ENCODE measurements around the gene CDC16. TPM values are rescaled to one million over a fixed set of nuclear protein-coding genes. Genes with fewer than 3 reads are reported as not detected.

CDC16 gene
- total RNA-seq, 1 donor from 2014 or later: 54.2 TPM

DNA sequence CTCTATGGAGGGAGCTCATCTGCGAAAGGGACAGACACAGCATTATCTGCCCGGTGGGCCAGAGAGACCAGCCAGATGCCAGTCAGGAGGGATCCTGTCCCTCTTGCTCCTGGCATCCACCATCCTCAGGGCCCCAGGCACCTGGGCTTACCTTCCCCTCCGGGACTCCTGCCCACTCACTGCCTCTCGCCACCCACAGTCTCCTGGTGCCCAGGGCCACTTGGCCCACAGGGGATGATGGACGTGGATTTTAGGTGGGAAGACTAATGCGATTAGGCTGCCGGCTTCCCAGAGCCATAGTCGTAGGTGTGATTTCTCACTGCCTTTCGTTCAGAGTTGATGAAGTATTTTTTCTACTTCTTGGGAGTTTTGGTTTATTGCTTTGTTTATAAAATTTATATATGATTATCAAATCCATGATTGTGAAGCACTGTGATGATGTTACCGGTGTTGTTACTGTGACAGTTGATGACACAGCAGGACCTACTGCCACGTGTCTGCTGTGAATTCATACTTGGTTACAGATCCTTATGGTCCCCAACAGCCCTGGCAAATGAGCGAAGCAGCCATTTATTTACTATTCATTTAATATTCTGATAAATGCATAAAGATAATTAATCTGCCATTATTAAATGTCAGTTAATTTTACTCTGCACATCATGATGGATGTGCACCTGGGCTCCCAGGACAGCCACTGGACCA is 65.1 kb downstream of the CDC16 start:
- DNase-seq (ENCODE audit: low spot score): no peak

DNA sequence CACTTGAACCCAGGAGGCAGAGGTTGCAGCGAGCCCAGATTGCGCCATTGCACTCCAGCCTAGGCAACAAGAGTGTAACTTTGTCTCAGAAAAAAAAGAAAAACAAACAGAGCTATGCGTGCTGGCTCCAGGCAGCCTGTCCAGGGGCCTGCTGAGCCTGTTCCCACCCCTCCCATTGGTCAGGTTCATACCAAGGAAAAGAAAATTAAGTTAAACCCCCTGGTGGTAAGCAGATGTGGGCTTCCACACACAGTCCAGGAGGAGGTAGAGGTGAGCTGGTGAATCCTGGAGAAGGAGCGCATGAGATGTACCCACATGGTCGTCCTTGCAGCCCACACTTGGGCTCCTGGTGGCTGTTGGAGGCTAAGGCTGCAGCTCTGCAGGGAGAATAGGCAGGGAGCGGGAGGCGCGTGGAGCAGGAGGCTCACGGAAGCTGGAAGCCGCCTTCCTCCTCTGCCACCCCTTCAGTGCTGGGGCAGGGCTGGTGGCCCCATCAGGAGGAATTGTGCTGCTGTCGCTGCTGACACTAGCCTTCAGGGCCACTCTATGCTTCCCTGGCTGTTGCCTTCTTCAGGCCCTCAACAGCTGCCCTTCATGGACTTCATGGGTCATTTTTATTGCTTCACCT is 69.1 kb downstream of the CDC16 start:
- no peak for DNase-seq (ENCODE audit: low spot score)

GRCh38 chr13:114304346-114305034 is 69.8 kb downstream of the CDC16 start:
- no peak for DNase-seq (ENCODE audit: low spot score)

DNA sequence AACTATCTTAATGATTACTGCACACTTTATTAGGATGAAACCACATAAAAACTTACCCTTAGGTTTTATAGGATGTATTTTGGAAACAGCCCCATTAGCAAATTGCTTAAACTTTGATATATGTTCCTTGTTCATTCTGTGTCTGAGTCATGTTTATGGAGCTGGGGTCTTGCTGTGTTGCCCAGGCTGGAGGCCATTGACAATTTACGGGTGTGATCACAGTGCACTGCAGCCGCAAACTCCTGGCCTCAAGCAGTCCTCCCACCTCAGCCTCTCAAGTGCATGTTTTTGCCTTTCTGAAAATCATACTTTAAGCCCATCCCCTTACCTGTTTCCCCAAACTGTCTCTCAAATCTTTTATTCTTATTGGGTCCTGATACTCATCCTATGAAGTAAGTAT is 74.4 kb downstream of the CDC16 start:
- DNase-seq (ENCODE audit: low spot score): no peak

DNA sequence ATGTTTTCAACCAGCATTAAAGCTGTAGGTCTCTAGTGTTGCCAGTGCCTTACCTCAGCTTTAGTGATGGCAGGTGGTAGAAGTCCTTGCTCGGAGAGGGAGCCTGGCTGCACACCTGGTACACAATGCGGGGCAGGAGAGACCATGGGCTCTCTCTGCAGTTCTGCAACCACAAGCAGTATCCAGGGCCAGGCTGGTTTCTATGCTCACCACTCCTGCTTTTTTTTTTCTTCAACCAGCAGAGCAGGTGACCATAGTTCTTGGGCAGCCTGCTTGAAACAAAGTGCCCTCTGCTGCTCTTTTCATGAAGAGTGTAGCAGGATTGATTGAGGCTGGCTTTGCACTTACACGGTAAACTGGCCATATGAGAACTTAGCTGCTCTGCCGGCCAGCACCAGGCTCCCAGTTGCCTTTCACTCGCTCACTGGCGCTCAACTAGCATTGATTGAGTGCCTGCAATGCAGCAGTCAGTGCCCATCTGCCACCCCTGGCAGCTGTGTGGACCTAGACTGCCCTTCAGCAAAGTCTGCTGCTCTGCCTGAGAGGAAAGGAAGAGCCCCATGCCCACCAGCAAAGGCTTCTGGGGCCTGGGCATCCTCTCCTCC is 75.2 kb downstream of the CDC16 start:
- DNase-seq (ENCODE audit: low spot score): no peak

- DNase-seq (ENCODE audit: low spot score): no peak
These were observed 76.3 kb downstream of the CDC16 start for GRCh38 chr13:114310956-114311355.

GRCh38 chr13:114311387-114311786 is 76.7 kb downstream of the CDC16 start:
- no peak for DNase-seq (ENCODE audit: low spot score)

- DNase-seq (ENCODE audit: low spot score): no peak
These were observed 77.2 kb downstream of the CDC16 start for GRCh38 chr13:114311908-114312307.

DNA sequence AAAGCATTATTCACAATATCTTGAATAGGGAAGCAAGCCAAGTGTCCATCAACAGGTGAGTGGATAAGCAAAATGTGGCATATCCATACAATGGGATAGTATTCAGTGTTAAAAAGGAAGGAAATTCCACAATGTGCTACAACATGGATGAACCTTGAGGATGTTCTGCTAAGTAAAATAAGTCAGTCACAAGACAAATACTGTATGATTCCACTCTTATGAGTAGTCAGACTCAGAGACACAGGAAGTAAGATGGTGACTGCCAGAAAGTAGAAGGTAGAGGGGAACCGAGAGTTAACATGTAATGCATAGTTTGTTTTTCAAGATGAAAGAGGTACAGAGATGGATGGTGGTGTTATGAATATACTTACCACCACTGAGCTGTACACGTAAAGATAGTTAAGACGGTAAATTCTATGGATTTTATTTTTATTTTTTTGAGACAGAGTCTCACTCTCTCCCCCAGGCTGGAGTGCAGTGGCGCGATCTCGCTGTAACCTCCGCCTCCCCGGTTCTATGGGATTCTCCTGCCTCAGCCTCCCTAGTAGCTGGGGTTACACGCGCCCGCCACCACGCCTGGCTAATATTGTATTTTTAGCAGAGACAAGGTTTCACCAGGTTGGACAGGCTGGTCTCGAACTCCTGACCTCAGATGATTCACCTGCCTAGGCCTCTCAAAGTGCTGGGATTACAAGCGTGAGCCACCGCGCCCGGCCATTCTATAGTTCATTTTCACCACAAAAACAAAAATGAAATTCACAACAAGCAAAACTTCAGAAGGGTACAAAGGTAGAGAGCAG is 78.6 kb downstream of the CDC16 start:
- no peak for DNase-seq (ENCODE audit: low spot score)

GRCh38 chr13:114314074-114314912 is 79.6 kb downstream of the CDC16 start, which contains the start of gene CHAMP1:
Gene CHAMP1 (plus strand): TSS chr13:114314503. CDS start chr13:114323843, 9,340 bp downstream.
- DNase-seq (ENCODE audit: low spot score): peak; percentile 95

DNA sequence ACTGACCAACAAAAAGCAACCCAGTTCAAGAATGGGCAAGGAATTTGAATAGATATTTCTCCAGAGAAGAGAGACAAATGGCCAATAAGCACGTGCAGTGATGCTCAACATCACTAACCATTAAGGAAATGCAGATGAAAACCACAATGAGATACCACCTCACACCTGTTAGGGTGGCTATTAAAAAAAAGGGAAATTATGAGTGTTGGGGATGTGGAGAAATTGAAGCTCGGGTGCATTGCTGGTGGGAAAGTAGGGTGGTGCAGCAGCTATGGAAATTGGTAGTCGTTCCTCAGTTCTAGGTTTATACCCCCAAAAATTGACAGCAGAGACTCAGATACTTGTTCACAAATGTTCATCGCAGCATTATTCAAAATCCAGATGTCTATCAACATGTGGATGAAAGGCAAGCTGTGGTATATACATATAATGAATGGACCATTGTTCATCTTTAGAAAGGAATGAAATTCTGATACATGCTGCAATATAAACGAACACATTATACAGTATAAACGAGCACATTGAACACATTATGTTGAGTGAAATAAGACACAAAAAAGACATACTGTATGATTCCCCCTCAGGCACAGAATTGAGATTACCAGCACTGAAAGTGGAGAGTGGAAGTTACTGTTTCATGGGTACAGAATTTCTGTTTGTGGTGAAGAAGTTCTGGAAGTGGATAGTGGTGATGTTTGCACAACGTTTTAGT is 80.5 kb downstream of the CDC16 start:
- no peak for DNase-seq (ENCODE audit: low spot score)

- DNase-seq (ENCODE audit: low spot score): no peak
These were observed 83.9 kb downstream of the CDC16 start for GRCh38 chr13:114318624-114319023.

- DNase-seq (ENCODE audit: low spot score): no peak
These were observed 84.8 kb downstream of the CDC16 start for GRCh38 chr13:114319441-114319913.

DNA sequence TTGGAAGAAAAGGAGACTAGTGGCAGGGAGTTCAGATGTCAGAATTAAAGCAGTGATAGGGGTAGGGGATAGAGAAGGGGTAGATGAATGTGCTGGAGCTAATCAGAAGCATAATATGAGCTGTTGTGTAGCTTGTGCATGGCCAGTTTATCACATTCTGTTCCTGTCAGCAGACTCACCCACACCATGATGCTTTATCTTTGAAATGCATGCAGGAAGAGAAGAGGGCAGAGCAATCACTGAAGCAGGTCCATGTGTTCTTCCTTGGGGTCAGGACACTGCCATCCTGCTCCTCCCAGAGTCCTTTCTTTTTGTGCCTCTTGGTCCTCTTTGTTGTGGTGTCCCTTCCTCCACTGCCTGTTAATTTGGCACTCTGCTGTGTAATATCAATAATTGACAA is 85.4 kb downstream of the CDC16 start:
- no peak for DNase-seq (ENCODE audit: low spot score)

DNA sequence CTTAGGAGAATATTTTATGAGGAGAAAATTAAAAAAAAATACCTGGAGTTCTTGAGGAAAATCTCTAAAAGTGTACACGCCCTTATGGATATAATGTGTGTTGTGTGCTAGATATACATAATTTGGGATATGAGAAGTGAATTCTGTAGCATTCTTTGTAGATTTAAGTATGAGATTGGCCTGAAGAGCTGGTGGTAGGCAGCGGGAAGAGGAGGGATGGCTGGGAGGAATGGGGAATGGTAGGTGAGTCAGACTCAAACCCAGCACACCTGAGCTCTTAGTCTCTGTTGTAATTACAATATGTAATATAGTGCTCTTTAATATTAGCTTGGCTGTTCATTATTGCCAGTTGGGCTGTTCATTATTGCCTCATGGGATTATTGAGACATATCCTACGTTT is 86.6 kb downstream of the CDC16 start:
- no peak for DNase-seq (ENCODE audit: low spot score)

Other genes with a start within 250 kb of the CDC16 start
- 11.7 TPM for gene RASA3, start 102.3 kb upstream of the CDC16 start, total RNA-seq
- gene CFAP97D2, start 55.6 kb upstream of the CDC16 start, total RNA-seq: not detected
- 34.2 TPM for gene UPF3A, start 46.7 kb downstream of the CDC16 start, total RNA-seq
- gene CHAMP1, start 79.6 kb downstream of the CDC16 start, total RNA-seq: 17.7 TPM

Data from mucosa of gallbladder (tissue), 1 donor.